PC-9 (cell line): ENCODE data around the gene BCL2A1. TPM values are rescaled to one million over a fixed set of nuclear protein-coding genes. Genes with fewer than 3 reads are reported as not detected.

ENCODE experiments used
- BruUV-seq: library from RNA; stranded (reverse); fragments of 400-500 nt; replicated peaks from 2 replicates; lab custom pipeline; 2021; lab: Mats Ljungman, UMichigan
- CTCF ChIA-PET: fragments of 300-600 bp; sonication (Branson Sonifier 250); formaldehyde crosslinking; loops from one replicate; lab custom pipeline; 2022; ENCODE audit warnings: antibody characterized with exemption; lab: Charles Lee
- POLR2A ChIA-PET: fragments of 300-600 bp; sonication (Branson Sonifier 250); formaldehyde crosslinking; loops from one replicate; lab custom pipeline; 2022; ENCODE audit warnings: antibody characterized with exemption; ENCODE audit not compliant: unreplicated experiment; lab: Charles Lee
- DNase-seq, 2 experiments: peaks; one replicate each; pipeline versions ENCODE4 v3.0.0 to v3.0.0-alpha.2; 2015 to 2022; ENCODE audit warnings: mixed read lengths in 1 of 2
- H2AFZ ChIP-seq: fragments of 200-600 bp; sonication (generic); 2 replicates; pipeline ENCODE4 v1.8.1; 2017; ENCODE audit warnings: antibody characterized with exemption
- H3F3A ChIP-seq: fragments of 200-600 bp; sonication (generic); 2 replicates; pipeline ENCODE4 v1.8.1; 2017; ENCODE audit warnings: antibody characterized with exemption, mild to moderate bottlenecking, low read depth; ENCODE audit not compliant: insufficient read depth
- H3K27ac ChIP-seq: fragments of 200-600 bp; sonication (generic); 2 replicates; pipeline ENCODE4 v1.6.1; 2016; ENCODE audit warnings: mixed run types
- H3K27me3 ChIP-seq: fragments of 200-600 bp; sonication (generic); 2 replicates; pipeline ENCODE4 v1.6.1; 2016; ENCODE audit warnings: low read depth, mixed run types; ENCODE audit not compliant: insufficient read depth
- H3K36me3 ChIP-seq: fragments of 200-600 bp; sonication (generic); 2 replicates; pipeline ENCODE4 v1.6.1; 2016; ENCODE audit warnings: low read depth, mixed run types
- H3K4me1 ChIP-seq: fragments of 200-600 bp; sonication (generic); replicated peaks from 2 replicates; pipeline ENCODE4 v1.6.1; 2016; ENCODE audit warnings: mixed run types; ENCODE audit not compliant: insufficient read depth
- H3K4me2 ChIP-seq: fragments of 200-600 bp; sonication (generic); 2 replicates; pipeline ENCODE4 v1.6.1; 2017; ENCODE audit warnings: mixed run types
- H3K4me3 ChIP-seq: fragments of 200-600 bp; sonication (generic); 2 replicates; pipeline ENCODE4 v1.6.1; 2016; ENCODE audit warnings: mixed run types
- H3K79me2 ChIP-seq: fragments of 200-600 bp; sonication (generic); 2 replicates; pipeline ENCODE4 v1.6.1; 2017; ENCODE audit warnings: low read depth, mixed run types
- H3K9me2 ChIP-seq: fragments of 200-600 bp; sonication (generic); 2 replicates; pipeline ENCODE4 v1.8.1; 2017; ENCODE audit warnings: mild to moderate bottlenecking; ENCODE audit not compliant: insufficient read depth
- H3K9me3 ChIP-seq: fragments of 200-600 bp; sonication (generic); 2 replicates; pipeline ENCODE4 v1.8.1; 2016; ENCODE audit warnings: low read depth; ENCODE audit not compliant: insufficient read depth
- H4K20me1 ChIP-seq: fragments of 200-600 bp; sonication (generic); 2 replicates; pipeline ENCODE4 v1.8.1; 2017; ENCODE audit not compliant: insufficient read depth
- EZH2 ChIP-seq: fragments of 200-600 bp; sonication (generic); IDR thresholded peaks from 2 replicates; pipeline ENCODE4 v1.8.0; 2017; ENCODE audit warnings: antibody characterized with exemption, low read depth
- intact Hi-C: fragments of 100-400 bp; cut with micrococcal nuclease; formaldehyde crosslinking; loops from one replicate; pipeline ENCODE4 v1.10.0; 2022; ENCODE audit not compliant: unreplicated experiment
- total RNA-seq: library from RNA; stranded (reverse); gene quantifications from 2 replicates; pipeline ENCODE4 v1.2.3, GENCODE V29; 2021
- TF ChIP-seq, protein P1 (sequence below): fragments of 200-600 bp; sonication (generic); conservative IDR thresholded peaks from 2 replicates; pipeline ENCODE4 v1.6.1; 2017; ENCODE audit warnings: mixed run types, antibody characterized with exemption, mild to moderate bottlenecking, moderate library complexity

Gene BCL2A1
- total RNA-seq, 1 experiment from 2014 or later = not detected

DNA sequence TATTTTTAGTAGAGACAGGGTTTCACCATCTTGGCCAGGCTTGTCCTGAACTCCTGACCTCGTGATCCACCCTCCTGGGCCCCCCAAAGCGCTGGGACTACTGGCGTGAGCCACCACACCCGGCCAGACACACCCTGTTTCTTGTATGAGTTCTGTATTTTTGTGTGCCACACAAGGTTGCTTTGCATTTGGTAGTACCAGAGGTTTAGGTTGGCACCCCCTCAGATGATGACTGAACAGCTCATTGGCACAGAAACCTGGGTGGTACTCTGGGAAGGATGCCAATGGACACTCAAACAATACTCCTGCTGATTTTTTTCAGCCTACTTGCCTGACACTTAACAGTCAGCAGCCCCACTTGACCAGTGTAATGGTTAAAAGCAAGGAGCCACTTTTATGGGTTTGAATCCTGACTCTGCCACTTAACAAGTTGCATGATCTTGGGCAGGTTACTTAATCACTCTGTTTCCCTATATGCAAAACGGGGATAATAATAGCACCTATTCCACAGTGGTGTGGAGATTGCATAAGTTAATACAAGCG, 39.2 kb upstream of the BCL2A1 start:
- Histone ChIP-seq H3K36me3 (no peaks in the 10 kb centered on the region), H4K20me1 (no peaks in the 10 kb centered on the region; the same call in 1 of the 2 replicates), H2AFZ (no peak overlapping the region), H3K9me2 (no peaks in the 10 kb centered on the region), H3K4me1 (peaks cover 20% of the 10 kb centered on the region), H3K4me3 (no peak overlapping the region), H3K79me2 (no peaks in the 10 kb centered on the region), H3K4me2 (peak overlapping the region; percentile 8), H3F3A (peaks cover 36% of the 10 kb centered on the region), H3K27me3 (no peaks in the 10 kb centered on the region), H3K27ac (peak overlapping the region; percentile 66), H3K9me3 (no peaks in the 10 kb centered on the region; the same call in 1 of the 2 replicates)
- DNase-seq = peak in 1 of 2 experiments; percentile 56
- intact Hi-C loops = loop anchor here (1.0 kb wide), 1 partner anchor 23 kb away; no protein-coding TSS in a partner anchor
- no TSS peak for BruUV-seq
- CTCF ChIA-PET = no interaction called here
- TF ChIP-seq EZH2 = no peak
- TF ChIP-seq, protein P1, sequence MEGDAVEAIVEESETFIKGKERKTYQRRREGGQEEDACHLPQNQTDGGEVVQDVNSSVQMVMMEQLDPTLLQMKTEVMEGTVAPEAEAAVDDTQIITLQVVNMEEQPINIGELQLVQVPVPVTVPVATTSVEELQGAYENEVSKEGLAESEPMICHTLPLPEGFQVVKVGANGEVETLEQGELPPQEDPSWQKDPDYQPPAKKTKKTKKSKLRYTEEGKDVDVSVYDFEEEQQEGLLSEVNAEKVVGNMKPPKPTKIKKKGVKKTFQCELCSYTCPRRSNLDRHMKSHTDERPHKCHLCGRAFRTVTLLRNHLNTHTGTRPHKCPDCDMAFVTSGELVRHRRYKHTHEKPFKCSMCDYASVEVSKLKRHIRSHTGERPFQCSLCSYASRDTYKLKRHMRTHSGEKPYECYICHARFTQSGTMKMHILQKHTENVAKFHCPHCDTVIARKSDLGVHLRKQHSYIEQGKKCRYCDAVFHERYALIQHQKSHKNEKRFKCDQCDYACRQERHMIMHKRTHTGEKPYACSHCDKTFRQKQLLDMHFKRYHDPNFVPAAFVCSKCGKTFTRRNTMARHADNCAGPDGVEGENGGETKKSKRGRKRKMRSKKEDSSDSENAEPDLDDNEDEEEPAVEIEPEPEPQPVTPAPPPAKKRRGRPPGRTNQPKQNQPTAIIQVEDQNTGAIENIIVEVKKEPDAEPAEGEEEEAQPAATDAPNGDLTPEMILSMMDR = no peak
- POLR2A ChIA-PET = no interaction called here

DNA sequence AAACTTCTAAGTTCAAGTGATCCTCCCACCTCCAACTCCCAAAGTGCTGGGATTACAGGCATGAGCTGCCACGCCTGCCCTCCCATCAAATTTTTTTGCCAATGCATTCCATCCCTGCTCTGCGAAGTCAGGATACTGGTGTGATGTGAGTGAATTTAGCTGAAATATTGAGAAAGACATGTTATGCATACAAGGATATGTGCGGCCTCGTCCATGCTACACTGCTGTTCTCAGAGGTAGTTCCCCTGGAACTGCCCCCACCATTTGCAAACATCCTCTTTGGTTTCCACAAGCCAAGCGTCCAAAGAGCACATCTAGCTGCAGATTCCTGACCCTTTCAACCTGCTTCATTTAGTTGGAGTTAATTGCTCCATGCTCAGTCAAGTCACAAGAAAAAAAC, 36.5 kb upstream of the BCL2A1 start:
- Histone ChIP-seq H3K79me2 (no peaks in the 10 kb centered on the region), H3K36me3 (no peaks in the 10 kb centered on the region), H2AFZ (no peak overlapping the region), H3K4me2 (no peak overlapping the region), H3F3A (peaks cover 36% of the 10 kb centered on the region), H4K20me1 (no peaks in the 10 kb centered on the region), H3K9me2 (no peaks in the 10 kb centered on the region), H3K27me3 (no peaks in the 10 kb centered on the region), H3K4me1 (peaks cover 20% of the 10 kb centered on the region), H3K9me3 (no peaks in the 10 kb centered on the region), H3K27ac (no peak overlapping the region), H3K4me3 (no peak overlapping the region)
- BruUV-seq = no TSS peak
- intact Hi-C loops = no loop called here
- DNase-seq = no peak
- no peak for TF ChIP-seq EZH2
- TF ChIP-seq, protein P1 = no peak
- ChIA-PET POLR2A (no interaction called here), CTCF (no interaction called here)

DNA sequence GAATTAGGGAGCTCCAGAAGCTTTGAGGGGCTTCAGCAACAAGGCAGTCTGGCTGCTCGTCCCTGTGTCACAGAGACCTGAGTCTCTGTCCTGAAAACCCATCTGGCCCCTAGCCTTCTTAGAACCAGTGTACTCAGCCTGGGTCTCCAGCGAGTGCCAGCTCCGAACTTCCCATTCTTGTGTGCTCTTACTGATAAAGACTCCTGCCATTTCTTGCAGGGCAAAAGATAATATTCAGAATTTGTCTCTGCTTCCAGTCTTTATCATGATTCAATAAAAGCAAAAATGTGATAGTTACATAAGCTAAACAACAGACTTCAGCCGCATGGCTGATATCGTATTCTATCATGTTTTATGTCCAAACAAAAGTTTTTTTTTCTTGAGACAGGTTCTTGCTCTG, 36.0 kb upstream of the BCL2A1 start:
- ChIA-PET CTCF (no interaction called here), POLR2A (no interaction called here)
- H3K79me2 ChIP-seq = no peaks in the 10 kb centered on the region
- no peak overlapping the region for H2AFZ ChIP-seq
- intact Hi-C loops = no loop called here
- no peak overlapping the region for H3K27ac ChIP-seq
- H3K9me2 ChIP-seq = no peaks in the 10 kb centered on the region
- no peaks in the 10 kb centered on the region for H4K20me1 ChIP-seq
- TF ChIP-seq EZH2 = no peak
- TF ChIP-seq, protein P1 = no peak
- no peaks in the 10 kb centered on the region for H3K36me3 ChIP-seq
- no peak for DNase-seq
- no TSS peak for BruUV-seq
- H3F3A ChIP-seq = peaks cover 34% of the 10 kb centered on the region
- no peaks in the 10 kb centered on the region for H3K9me3 ChIP-seq
- H3K4me3 ChIP-seq = no peak overlapping the region
- H3K27me3 ChIP-seq = no peaks in the 10 kb centered on the region
- H3K4me1 ChIP-seq = peaks cover 20% of the 10 kb centered on the region
- no peak overlapping the region for H3K4me2 ChIP-seq
